ENCODE data around the gene CDH2.

CDH2 gene

DNA sequence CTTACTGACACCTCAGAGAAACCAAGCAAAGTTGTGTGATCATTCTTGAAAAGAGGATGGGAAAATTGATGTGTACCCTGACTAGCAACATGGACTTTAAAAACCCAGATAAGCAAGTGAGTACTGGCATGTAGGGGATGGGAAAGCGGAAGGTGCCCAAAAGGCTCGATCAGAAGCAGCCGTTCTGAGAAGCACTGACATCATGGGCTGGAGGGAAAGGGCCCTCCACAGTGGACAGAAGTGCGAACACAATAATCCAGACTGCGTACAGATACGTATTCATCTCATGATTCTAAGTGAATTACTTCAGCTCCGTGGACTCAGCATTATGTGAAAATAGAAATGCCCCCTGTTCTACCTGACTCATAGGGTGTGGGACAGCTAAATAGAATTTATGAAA, 42.2 kb downstream of the CDH2 start:
- H2BK5ac ChIP-seq (ENCODE audit: low read depth, low read length, poor library complexity): no peak overlapping the region
- H3K36me3 ChIP-seq (ENCODE audit: control insufficient read depth in 1 of 2, insufficient read depth in 2 of 2, low read length in 2 of 2): no peaks in the 10 kb centered on the region
- H3K4me1 ChIP-seq (ENCODE audit: control insufficient read depth in 1 of 2, insufficient read depth in 2 of 2, low read length in 2 of 2): no peaks in the 10 kb centered on the region
- no peaks in the 10 kb centered on the region for H3K9me3 ChIP-seq (ENCODE audit: insufficient read depth, low read depth, low read length)
- no peak overlapping the region for H2AFZ ChIP-seq (ENCODE audit: insufficient read depth, low read length, poor library complexity)
- no peak overlapping the region for H3K4me2 ChIP-seq (ENCODE audit: low read length)
- H4K8ac ChIP-seq (ENCODE audit: low read depth, low read length): no peak overlapping the region
- no peak overlapping the region for H2BK12ac ChIP-seq (ENCODE audit: low read length)
- H3K18ac ChIP-seq (ENCODE audit: low read length): no peak overlapping the region
- H3K79me1 ChIP-seq (ENCODE audit: low read length): no peaks in the 10 kb centered on the region
- H2BK120ac ChIP-seq (ENCODE audit: insufficient read depth, low read length, poor library complexity): no peak overlapping the region
- H3K4ac ChIP-seq (ENCODE audit: low read depth, low read length): no peak overlapping the region
- no peak overlapping the region for H3K9ac ChIP-seq (ENCODE audit: low read length)
- no peak overlapping the region for H2AK5ac ChIP-seq (ENCODE audit: low read length)
- H3K79me2 ChIP-seq (ENCODE audit: control insufficient read depth, insufficient read depth, low read length, poor library complexity): no peaks in the 10 kb centered on the region
- H3K4me3 ChIP-seq (ENCODE audit: low read depth, low read length): no peak overlapping the region
- no peak overlapping the region for H3K23ac ChIP-seq (ENCODE audit: low read length)
- DNase-seq: no peak
- H4K91ac ChIP-seq (ENCODE audit: low read depth, low read length): no peak overlapping the region
- no peaks in the 10 kb centered on the region for H3K27me3 ChIP-seq (ENCODE audit: insufficient read depth, low read length)
- WGBS (ENCODE audit: extremely low coverage, insufficient coverage, insufficient read length): no CpG with 5 or more reads among the region's 7 CpGs
- no peak overlapping the region for H3K27ac ChIP-seq (ENCODE audit: low read depth, low read length)
- no peak overlapping the region for H4K12ac ChIP-seq (ENCODE audit: low read depth, low read length)
- H3K14ac ChIP-seq (ENCODE audit: low read length): no peak overlapping the region

DNA sequence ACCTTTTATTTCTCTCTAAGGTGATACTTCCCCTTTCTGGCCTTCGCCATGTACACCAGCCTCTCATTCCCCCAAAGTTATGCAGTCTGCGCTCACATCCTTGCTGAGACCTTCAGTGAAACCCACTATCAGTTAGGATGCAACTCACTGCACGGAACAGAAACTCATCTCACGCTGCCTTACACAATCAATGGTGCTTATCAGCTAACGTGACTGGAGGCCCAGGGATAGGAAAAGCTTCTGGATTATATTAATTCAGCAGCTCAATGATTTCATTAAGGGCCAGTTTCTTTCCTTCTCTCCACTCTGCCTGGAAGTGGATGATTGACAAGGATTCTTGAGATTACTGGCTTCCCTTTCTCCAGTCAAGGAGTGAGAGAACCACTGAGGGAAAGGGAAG, 44.8 kb downstream of the CDH2 start:
- no peaks in the 10 kb centered on the region for H3K9me3 ChIP-seq (ENCODE audit: insufficient read depth, low read depth, low read length)
- no peak overlapping the region for H3K4me3 ChIP-seq (ENCODE audit: low read depth, low read length)
- WGBS (ENCODE audit: extremely low coverage, insufficient coverage, insufficient read length): no CpG with 5 or more reads among the region's 5 CpGs
- no peak overlapping the region for H3K4ac ChIP-seq (ENCODE audit: low read depth, low read length)
- H3K79me2 ChIP-seq (ENCODE audit: control insufficient read depth, insufficient read depth, low read length, poor library complexity): no peaks in the 10 kb centered on the region
- H3K23ac ChIP-seq (ENCODE audit: low read length): no peak overlapping the region
- no peak overlapping the region for H3K4me2 ChIP-seq (ENCODE audit: low read length)
- H4K91ac ChIP-seq (ENCODE audit: low read depth, low read length): no peak overlapping the region
- H3K4me1 ChIP-seq (ENCODE audit: control insufficient read depth in 1 of 2, insufficient read depth in 2 of 2, low read length in 2 of 2): no peaks in the 10 kb centered on the region
- no peak overlapping the region for H3K27ac ChIP-seq (ENCODE audit: low read depth, low read length)
- no peak overlapping the region for H3K14ac ChIP-seq (ENCODE audit: low read length)
- no peak overlapping the region for H2AK5ac ChIP-seq (ENCODE audit: low read length)
- no peak overlapping the region for H2BK5ac ChIP-seq (ENCODE audit: low read depth, low read length, poor library complexity)
- H2BK12ac ChIP-seq (ENCODE audit: low read length): no peak overlapping the region
- H2BK120ac ChIP-seq (ENCODE audit: insufficient read depth, low read length, poor library complexity): no peak overlapping the region
- no peak overlapping the region for H4K8ac ChIP-seq (ENCODE audit: low read depth, low read length)
- H3K27me3 ChIP-seq (ENCODE audit: insufficient read depth, low read length): no peaks in the 10 kb centered on the region
- H3K79me1 ChIP-seq (ENCODE audit: low read length): no peaks in the 10 kb centered on the region
- no peak overlapping the region for H4K12ac ChIP-seq (ENCODE audit: low read depth, low read length)
- no peak overlapping the region for H2AFZ ChIP-seq (ENCODE audit: insufficient read depth, low read length, poor library complexity)
- H3K36me3 ChIP-seq (ENCODE audit: control insufficient read depth in 1 of 2, insufficient read depth in 2 of 2, low read length in 2 of 2): no peaks in the 10 kb centered on the region
- H3K9ac ChIP-seq (ENCODE audit: low read length): no peak overlapping the region
- no peak for DNase-seq
- no peak overlapping the region for H3K18ac ChIP-seq (ENCODE audit: low read length)

DNA sequence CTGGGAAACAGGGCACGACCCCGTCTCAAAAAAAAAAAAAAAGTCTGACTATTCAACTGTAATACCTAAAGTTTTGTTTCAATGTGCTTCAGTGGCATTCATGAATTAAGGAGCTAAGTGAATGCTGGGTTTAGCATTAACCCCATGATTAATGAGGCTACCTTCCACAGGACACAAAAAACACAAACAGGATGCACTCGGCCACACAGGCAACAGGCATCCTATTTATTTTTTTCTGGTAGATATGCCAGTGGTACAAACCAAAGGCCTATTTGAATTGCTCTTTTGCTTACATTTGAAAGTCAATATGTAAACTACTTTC, 48.3 kb downstream of the CDH2 start:
- WGBS (ENCODE audit: extremely low coverage, insufficient coverage, insufficient read length): no CpG with 5 or more reads among the region's 3 CpGs

DNA sequence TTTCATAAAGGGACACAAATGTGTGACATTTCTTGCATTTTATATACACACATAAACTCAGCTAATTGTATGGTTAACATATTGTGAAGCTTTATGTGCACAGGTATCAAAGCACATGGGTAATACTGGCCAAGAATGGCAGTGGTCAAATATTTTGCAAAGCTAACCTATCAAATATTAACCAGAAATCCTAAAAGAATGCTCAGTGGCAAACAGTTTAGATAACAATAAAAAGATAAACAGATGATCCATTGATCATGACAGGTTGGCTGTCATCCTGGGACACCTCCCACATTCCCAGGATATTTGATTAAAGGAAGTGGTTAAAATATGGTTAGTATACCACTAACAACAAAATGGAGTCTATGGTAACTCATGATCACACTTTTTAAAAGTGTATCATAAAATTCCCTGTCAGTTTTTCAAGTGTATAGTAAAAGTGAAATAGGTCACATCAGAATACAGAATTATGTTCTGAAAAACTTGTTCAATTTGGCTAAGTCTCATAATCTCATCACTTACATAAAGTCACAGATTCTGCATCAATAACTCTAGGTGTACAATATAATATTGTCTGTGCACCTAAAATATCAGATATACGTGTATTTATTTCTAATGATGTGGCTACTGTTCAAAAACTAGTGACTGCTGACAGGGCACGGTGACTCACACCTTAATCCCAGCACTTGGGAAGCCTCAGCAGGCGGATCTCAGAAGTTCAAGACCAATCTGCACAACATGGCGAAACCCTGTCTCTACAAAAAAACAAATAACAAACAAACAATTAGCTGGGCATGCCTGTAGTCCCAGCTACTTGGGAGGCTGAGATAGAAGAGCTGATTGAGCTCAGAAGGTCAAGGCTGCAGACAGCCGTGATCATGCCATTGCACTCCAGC, 48.9 kb downstream of the CDH2 start:
- H2BK12ac ChIP-seq (ENCODE audit: low read length): no peak overlapping the region
- H3K9ac ChIP-seq (ENCODE audit: low read length): no peak overlapping the region
- H4K12ac ChIP-seq (ENCODE audit: low read depth, low read length): no peak overlapping the region
- H3K4me2 ChIP-seq (ENCODE audit: low read length): no peak overlapping the region
- H3K79me1 ChIP-seq (ENCODE audit: low read length): no peaks in the 10 kb centered on the region
- H4K8ac ChIP-seq (ENCODE audit: low read depth, low read length): no peak overlapping the region
- no peak overlapping the region for H3K23ac ChIP-seq (ENCODE audit: low read length)
- no peak for DNase-seq
- WGBS (ENCODE audit: extremely low coverage, insufficient coverage, insufficient read length): no CpG with 5 or more reads among the region's 5 CpGs
- H3K14ac ChIP-seq (ENCODE audit: low read length): no peak overlapping the region
- H3K4ac ChIP-seq (ENCODE audit: low read depth, low read length): no peak overlapping the region
- no peak overlapping the region for H4K91ac ChIP-seq (ENCODE audit: low read depth, low read length)
- no peak overlapping the region for H3K4me3 ChIP-seq (ENCODE audit: low read depth, low read length)
- no peak overlapping the region for H3K27ac ChIP-seq (ENCODE audit: low read depth, low read length)
- H3K9me3 ChIP-seq (ENCODE audit: insufficient read depth, low read depth, low read length): no peaks in the 10 kb centered on the region
- H2AK5ac ChIP-seq (ENCODE audit: low read length): no peak overlapping the region
- no peak overlapping the region for H2AFZ ChIP-seq (ENCODE audit: insufficient read depth, low read length, poor library complexity)
- H3K18ac ChIP-seq (ENCODE audit: low read length): no peak overlapping the region
- no peaks in the 10 kb centered on the region for H3K27me3 ChIP-seq (ENCODE audit: insufficient read depth, low read length)
- H2BK120ac ChIP-seq (ENCODE audit: insufficient read depth, low read length, poor library complexity): no peak overlapping the region
- no peaks in the 10 kb centered on the region for H3K36me3 ChIP-seq (ENCODE audit: control insufficient read depth in 1 of 2, insufficient read depth in 2 of 2, low read length in 2 of 2)
- no peaks in the 10 kb centered on the region for H3K4me1 ChIP-seq (ENCODE audit: control insufficient read depth in 1 of 2, insufficient read depth in 2 of 2, low read length in 2 of 2)
- H3K79me2 ChIP-seq (ENCODE audit: control insufficient read depth, insufficient read depth, low read length, poor library complexity): no peaks in the 10 kb centered on the region
- H2BK5ac ChIP-seq (ENCODE audit: low read depth, low read length, poor library complexity): no peak overlapping the region

More for the DNA sequence above, 48.3 kb downstream of the CDH2 start:
- Histone ChIP-seq H3K9me3 (ENCODE audit: insufficient read depth, low read depth, low read length) (no peaks in the 10 kb centered on the region), H3K79me1 (ENCODE audit: low read length) (no peaks in the 10 kb centered on the region), H3K79me2 (ENCODE audit: control insufficient read depth, insufficient read depth, low read length, poor library complexity) (no peaks in the 10 kb centered on the region), H2BK12ac (ENCODE audit: low read length) (no peak overlapping the region), H3K4me2 (ENCODE audit: low read length) (no peak overlapping the region), H4K12ac (ENCODE audit: low read depth, low read length) (no peak overlapping the region), H2BK120ac (ENCODE audit: insufficient read depth, low read length, poor library complexity) (no peak overlapping the region), H3K14ac (ENCODE audit: low read length) (no peak overlapping the region), H3K9ac (ENCODE audit: low read length) (no peak overlapping the region), H2BK5ac (ENCODE audit: low read depth, low read length, poor library complexity) (no peak overlapping the region), H3K18ac (ENCODE audit: low read length) (no peak overlapping the region), H3K4me1 (ENCODE audit: control insufficient read depth in 1 of 2, insufficient read depth in 2 of 2, low read length in 2 of 2) (no peaks in the 10 kb centered on the region), H4K8ac (ENCODE audit: low read depth, low read length) (no peak overlapping the region), H2AFZ (ENCODE audit: insufficient read depth, low read length, poor library complexity) (no peak overlapping the region), H3K36me3 (ENCODE audit: control insufficient read depth in 1 of 2, insufficient read depth in 2 of 2, low read length in 2 of 2) (no peaks in the 10 kb centered on the region), H3K23ac (ENCODE audit: low read length) (no peak overlapping the region), H3K4me3 (ENCODE audit: low read depth, low read length) (no peak overlapping the region), H2AK5ac (ENCODE audit: low read length) (no peak overlapping the region), H3K4ac (ENCODE audit: low read depth, low read length) (no peak overlapping the region), H3K27ac (ENCODE audit: low read depth, low read length) (no peak overlapping the region), H4K91ac (ENCODE audit: low read depth, low read length) (no peak overlapping the region), H3K27me3 (ENCODE audit: insufficient read depth, low read length) (no peaks in the 10 kb centered on the region)
- DNase-seq: no peak

All from trophoblast cell (in vitro differentiated cells and primary cell).